HG03064 (cell line): Measurements from ENCODE around the gene NGEF.

Experiments used
- ATAC-seq: cut with Tn5 transposase; IDR thresholded peaks from one replicate; pipeline ENCODE4 v1.9.1; 2021; ENCODE audit warnings: low read depth; ENCODE audit not compliant: unreplicated experiment

Gene NGEF

GRCh38 chr2:233002829-233003657 is 10.0 kb downstream of the NGEF start:
- no peak for ATAC-seq

DNA sequence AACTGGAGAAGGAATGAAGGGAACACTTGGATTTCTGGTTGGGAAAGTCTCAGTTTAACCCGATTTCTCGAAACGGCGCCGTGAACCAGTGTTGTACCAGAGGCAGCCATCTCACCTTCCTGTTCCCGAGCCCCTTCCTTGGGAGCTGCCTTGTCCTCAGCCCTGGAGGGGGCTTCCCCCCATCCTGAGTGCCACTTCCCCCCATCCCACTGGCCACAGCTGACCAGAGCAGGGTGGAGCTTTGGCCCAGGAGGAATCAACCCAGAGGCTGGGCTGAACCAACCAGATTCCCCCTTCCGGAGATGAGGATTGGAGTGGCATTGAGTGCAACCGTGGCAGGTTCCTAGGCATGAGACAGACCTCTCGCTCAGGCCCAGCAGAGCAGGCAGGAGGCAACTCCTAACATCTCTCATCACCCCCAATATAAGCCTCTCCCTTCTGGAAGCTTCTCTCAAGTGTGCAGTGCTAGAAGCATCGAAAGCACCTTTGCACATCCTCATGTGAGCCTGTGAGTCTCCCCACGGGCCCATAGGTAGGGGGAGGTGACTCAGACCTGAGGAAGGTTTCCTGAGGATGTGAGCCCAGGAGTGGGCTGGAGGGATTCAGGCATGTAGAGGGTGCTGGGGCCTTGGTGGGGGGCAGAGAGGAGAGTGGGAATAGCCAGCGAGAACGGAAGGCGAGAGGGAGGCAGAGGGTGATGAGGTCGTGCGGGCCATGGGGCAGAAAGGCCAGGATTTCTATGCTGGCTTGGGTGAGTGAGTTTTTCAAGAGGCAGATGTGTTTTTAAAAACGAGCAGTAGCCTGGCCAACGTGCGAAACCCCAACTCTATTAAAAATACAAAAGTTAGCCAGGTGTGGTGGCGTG is 11.9 kb downstream of the NGEF start:
- no peak for ATAC-seq

GRCh38 chr2:232999354-232999753 is 13.7 kb downstream of the NGEF start:
- no peak for ATAC-seq

GRCh38 chr2:232998666-232998985 is 14.4 kb downstream of the NGEF start:
- no peak for ATAC-seq

DNA sequence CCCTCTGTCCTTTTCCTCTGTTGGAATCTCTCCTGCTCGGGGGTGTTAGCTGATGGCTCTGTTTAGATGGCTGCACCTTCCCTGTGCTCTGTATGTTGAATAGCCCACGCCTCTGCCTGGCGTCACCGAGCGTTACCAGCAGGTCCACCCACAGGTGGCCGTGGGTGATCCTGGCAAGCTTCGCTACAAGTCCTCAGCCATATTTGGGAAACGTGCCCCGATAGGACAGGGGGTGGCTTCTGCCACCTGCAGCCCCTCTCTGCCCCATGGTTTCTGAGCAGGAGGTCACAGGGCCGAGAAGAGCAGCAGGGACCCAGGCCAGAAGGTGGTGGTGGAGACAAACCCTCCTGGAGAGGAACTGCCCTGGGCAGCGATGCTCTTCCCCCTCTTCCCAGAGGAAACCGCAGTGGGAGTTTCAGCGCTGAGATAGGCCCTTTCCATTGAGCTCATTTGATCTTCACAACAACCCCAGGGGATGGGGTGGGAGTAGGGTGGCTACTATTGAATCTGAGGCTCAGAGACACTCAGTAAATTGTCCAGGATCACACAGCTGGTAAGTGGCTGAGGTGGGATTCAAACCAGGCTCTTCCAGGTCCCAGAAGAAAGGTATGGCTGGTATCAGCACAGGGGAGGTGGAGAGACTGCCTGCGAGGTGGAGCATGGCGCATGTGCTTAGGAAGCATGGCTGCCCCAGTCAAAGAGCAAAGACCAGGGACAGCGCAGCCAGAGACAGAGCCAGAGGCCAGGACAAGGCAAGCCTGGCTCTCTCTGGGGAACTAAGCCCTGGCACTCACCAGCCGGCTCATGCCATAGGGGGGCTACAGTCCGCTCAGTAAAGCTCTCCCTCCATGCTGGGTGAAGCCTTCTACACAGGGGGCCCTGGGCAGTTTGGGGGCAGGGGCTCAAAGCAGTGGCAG is 15.0 kb downstream of the NGEF start:
- no peak for ATAC-seq

DNA sequence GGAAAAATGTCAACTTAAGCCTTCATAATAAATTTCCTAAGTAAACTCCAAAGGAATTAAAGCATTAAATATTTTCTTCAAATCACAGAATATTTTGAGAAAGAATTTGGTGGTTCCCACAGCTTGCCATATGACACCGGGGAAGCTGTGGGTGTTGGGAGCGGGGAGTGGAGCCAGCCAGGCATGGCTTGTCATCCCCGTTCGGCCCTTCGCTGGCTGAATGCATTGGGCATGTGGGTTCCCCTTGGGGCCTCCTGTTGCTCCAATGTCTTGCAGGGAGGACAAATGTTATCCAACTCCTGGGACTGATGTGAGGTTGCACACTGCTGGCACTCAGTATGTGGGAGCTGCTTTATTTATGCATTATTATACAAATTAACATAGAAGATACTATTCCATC is 18.6 kb downstream of the NGEF start:
- no peak for ATAC-seq

DNA sequence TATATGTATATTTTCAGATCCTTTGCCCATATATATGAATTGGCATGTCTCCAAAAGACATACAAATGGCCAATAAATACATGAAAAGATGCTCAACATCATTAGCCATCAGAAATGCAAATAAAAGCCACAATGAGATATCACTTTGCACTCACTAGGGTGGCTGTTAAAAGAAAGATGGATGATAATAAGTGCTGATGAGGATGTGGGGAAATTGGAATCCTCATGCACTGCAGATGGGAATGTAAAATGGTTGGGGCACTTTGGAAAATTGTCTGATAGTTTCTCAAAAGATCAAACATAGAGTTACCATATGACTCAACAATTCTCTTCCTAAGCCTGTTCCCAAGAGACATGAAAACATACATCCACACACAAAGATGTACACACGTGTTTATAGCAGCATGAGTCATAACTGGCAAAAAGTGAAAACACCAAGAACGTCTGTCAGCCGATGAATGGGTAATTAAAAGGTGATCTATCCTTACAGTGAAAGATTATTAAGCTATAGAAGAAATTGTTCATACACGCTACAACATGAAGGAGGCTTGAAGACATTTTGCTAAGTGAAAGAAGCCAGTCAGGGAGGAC is 19.7 kb downstream of the NGEF start:
- no peak for ATAC-seq

DNA sequence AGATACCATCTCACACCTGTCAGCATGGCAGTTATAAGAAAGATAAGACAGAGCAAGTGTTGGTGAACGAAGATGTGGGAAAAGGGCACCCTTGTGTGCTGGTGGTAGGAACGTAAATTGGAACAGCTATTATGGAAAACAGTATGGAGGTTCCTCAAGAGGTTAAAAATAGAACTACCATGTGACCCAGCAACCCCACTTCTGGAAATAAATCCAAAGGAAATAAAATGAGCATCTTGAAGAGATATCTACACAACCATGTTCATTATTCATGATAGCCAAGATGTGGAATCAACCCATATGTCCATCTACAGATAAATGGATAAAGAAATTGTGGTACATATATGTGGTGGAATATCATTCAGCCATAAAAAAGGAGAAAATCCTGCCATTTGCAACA is 26.9 kb downstream of the NGEF start:
- no peak for ATAC-seq

GRCh38 chr2:232984451-232985207 is 28.4 kb downstream of the NGEF start:
- ATAC-seq, result no peak

DNA sequence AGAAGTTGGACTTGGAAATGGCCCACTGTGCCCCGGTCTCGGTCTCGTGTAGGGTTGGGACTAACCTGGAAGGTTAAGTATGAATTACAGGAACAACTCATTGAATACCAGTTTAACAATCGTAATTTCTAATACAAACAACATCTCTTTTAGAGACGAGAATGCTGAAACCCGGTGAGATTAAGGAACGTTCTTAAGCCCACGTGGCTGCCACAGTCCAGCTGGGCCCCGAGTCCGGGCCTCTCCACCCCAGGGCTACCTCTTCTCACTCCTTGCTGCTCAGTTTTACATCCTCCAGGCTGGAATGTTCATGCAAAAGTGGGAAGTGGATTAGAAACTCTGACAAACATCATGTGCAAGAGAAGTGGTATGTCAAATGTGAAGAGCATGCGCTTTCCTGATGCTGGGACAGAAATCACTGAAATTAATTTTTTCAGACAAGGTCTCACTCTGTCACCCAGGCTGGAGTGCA is 29.4 kb downstream of the NGEF start:
- ATAC-seq, result no peak

GRCh38 chr2:232982926-232983668 is 30.0 kb downstream of the NGEF start:
- no peak for ATAC-seq

DNA sequence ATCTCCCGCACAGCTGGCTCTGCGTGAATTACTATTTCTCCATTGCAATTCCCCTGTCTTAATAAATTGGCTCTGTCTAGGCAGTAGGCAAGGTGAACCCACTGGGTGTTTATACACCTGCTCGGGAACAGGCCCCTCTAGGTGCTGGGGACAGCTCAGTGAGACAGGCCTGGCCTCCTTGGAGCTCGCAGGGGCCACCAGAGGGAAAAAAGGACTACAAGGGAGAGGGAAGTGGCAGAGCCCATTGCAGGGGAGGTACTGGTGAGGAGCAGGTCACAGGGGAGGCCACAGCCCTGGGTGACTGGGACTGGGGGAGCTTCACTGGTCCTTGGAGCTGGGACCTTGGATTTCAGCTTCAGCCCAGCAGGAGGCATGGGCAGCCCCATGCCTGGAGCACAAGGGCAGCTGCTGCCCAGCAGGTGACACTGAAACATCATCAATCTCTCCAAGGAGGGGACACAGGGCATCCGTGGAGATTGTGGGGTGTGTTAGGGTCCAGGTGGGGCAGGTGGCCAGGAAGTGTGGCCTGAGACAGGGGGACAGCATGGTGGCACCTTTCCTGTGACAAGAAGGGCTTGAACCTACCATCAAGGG is 31.2 kb downstream of the NGEF start:
- no peak for ATAC-seq

DNA sequence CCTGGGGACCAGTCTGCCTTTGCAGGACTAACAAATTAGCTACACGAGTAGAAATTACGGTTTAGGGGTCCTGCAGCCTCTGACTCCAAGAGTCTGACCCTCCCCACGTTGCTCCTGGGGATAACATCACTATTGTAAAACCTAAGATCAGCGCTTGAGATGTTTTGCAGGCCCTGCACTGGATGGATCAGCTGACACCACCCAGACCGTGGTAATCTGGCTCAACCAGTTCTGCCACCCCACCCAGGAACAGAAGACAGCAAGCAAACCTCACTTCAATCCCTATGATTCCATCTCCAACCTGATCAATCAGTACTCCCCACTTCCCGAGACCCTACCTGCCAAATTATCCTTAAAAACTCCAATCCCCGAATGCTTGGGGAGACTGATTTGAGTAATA is 31.7 kb downstream of the NGEF start:
- no peak for ATAC-seq

- no peak for ATAC-seq
Observed at GRCh38 chr2:232980683-232981082, 32.4 kb downstream of the NGEF start.

GRCh38 chr2:232979871-232980461 is 33.1 kb downstream of the NGEF start:
- no peak for ATAC-seq

DNA sequence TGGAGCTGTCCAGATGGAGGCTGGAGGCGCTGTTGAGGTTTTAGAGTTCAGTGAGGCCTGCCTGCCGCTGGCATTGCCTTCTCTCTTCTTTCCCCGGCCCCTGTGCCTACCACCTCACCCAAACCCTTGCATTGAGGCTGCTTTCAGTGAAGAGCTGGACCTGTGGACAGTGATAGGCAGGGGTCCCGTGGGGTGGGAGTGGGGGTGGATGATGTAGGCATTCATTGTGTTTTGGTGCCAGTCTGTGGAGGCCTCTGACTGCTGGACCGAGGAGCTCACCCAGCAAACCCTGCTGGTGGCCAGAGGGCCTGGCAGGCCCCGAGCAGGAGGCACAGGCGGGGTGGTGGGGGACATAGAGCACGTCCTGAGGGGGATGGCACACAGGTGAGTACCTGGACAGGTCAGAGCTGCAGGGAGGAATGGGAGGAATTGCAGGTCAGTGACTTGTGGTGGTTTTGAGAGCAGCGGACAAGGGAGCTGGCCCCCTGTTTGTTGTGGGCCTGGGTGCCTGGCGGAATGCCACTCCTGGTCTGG is 35.6 kb downstream of the NGEF start:
- no peak for ATAC-seq

DNA sequence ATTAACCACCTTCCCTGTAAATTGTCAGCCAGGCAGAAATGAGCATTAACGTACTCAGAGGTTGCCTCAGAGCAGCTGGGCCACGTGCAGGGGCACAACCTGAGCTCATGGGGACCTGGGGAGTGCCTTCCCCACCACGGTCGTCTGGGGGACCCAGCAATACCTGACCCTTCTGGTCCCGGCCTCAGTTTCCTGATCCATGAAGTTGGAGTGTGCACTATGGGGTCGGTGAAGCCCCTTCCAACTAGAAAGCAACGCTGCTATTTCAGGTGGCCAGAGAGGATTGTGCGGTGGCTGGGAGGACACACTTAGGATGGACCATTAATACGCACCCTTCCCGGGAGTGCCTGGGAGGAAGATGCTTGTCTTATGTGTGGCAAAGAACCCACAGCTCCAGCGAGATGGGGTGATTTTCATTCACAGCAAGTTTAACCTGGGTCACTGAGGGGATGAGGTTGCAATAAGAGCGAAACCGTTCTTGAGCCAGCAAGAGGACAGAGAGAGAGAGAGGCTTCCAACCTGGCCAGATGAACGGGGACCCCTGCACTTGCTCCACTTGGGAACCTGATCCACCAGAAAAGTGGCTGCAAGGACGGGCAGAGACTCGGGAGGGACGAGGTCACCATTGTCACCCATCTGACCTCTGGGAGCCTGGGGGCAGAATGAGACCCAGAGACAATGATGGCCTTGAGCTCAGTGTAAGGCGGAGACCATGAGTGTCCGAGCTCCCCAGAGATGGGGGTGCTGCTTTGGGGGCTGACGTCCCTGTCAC is 36.2 kb downstream of the NGEF start:
- no peak for ATAC-seq
